Measurements from ENCODE around the gene PLA2G4E. TPM values are rescaled to one million over a fixed set of nuclear protein-coding genes. Genes with fewer than 3 reads are reported as not detected.

The PLA2G4E gene, protein sequence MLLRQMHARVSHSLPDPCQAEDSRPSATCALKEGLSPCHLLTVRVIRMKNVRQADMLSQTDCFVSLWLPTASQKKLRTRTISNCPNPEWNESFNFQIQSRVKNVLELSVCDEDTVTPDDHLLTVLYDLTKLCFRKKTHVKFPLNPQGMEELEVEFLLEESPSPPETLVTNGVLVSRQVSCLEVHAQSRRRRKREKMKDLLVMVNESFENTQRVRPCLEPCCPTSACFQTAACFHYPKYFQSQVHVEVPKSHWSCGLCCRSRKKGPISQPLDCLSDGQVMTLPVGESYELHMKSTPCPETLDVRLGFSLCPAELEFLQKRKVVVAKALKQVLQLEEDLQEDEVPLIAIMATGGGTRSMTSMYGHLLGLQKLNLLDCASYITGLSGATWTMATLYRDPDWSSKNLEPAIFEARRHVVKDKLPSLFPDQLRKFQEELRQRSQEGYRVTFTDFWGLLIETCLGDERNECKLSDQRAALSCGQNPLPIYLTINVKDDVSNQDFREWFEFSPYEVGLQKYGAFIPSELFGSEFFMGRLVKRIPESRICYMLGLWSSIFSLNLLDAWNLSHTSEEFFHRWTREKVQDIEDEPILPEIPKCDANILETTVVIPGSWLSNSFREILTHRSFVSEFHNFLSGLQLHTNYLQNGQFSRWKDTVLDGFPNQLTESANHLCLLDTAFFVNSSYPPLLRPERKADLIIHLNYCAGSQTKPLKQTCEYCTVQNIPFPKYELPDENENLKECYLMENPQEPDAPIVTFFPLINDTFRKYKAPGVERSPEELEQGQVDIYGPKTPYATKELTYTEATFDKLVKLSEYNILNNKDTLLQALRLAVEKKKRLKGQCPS
- total RNA-seq, result 10 to 100 TPM in 1 of 4 donors, 1 to 10 TPM in 3; 1.1 to 89.5 (median 9.2) TPM

- DNase-seq, result no peak
- intact Hi-C loops (cut with DNase I), result no loop called here
- no peak for TF ChIP-seq CTCF (IDR thresholded peaks at IDR 0.05)
- TF ChIP-seq POLR2A (IDR thresholded peaks at IDR 0.05), result no peak
- H3K27ac ChIP-seq, result peak within 1 kb of the TSS; percentile 22 to 71 (median 66)
- peak within 1 kb of the TSS in 1 of 4 donors; percentile 43 for H3K4me3 ChIP-seq
- H3K4me1 ChIP-seq, result peaks cover 6 to 21% (median 9%) of the 10 kb centered on the region in 3 donors
- no peaks in the 10 kb centered on the region for H3K9me3 ChIP-seq
- no peaks in the 10 kb centered on the region for H3K27me3 ChIP-seq
- H3K36me3 ChIP-seq, result no peaks in the 10 kb centered on the region
- 17 to 68% methylated on average over 2 to 4 of the region's 5 CpGs for WGBS, 2 donors
Observed at GRCh38 chr15:42020713-42021273, at the start of gene PLA2G4E. PLA2G4E (minus strand) TSS chr15:42021042; CDS start chr15:42021030, 12 bp downstream.

GRCh38 chr15:42070279-42070975 lies 49.6 kb upstream of the PLA2G4E start:
- no peak for TF ChIP-seq CTCF (IDR thresholded peaks at IDR 0.05)
- no peak for TF ChIP-seq POLR2A (IDR thresholded peaks at IDR 0.05)
- 95% methylated on average over 7 of the region's 16 CpGs; no CpG with 5 or more reads in 1 of the 2 donors for WGBS, 2 donors
- intact Hi-C loops (cut with DNase I), result no loop called here
- H3K4me1 ChIP-seq, result peaks cover 0 to 12% (median 0%) of the 10 kb centered on the region in 3 donors
- no peaks in the 10 kb centered on the region for H3K36me3 ChIP-seq
- no peaks in the 10 kb centered on the region for H3K9me3 ChIP-seq
- DNase-seq, result no peak
- peaks cover 0 to 24% (median 0%) of the 10 kb centered on the region in 4 donors for H3K27me3 ChIP-seq
- H3K27ac ChIP-seq, result no peak overlapping the region
- no peak overlapping the region for H3K4me3 ChIP-seq

GRCh38 chr15:42069496-42070278 lies 48.8 kb upstream of the PLA2G4E start:
- H3K27ac ChIP-seq, result no peak overlapping the region
- intact Hi-C loops (cut with DNase I), result loop anchor here (5.0 kb wide), 1 partner anchor 63 kb away; no protein-coding TSS in a partner anchor
- DNase-seq, result no peak
- peaks cover 0 to 12% (median 0%) of the 10 kb centered on the region in 3 donors for H3K4me1 ChIP-seq
- H3K36me3 ChIP-seq, result no peaks in the 10 kb centered on the region
- H3K9me3 ChIP-seq, result no peaks in the 10 kb centered on the region
- peaks cover 0 to 28% (median 0%) of the 10 kb centered on the region in 4 donors for H3K27me3 ChIP-seq
- TF ChIP-seq CTCF (IDR thresholded peaks at IDR 0.05) (no peak), POLR2A (IDR thresholded peaks at IDR 0.05) (no peak)
- 77 to 88% methylated on average over 1 to 4 of the region's 17 CpGs for WGBS, 2 donors
- H3K4me3 ChIP-seq, result no peak overlapping the region

- Histone ChIP-seq H3K27ac (no peak overlapping the region), H3K4me1 (peaks cover 0 to 12% (median 0%) of the 10 kb centered on the region in 3 donors), H3K4me3 (no peak overlapping the region), H3K36me3 (no peaks in the 10 kb centered on the region), H3K27me3 (peaks cover 0 to 28% (median 0%) of the 10 kb centered on the region in 4 donors), H3K9me3 (no peaks in the 10 kb centered on the region)
- 77 to 82% methylated on average over 7 of the region's 7 CpGs for WGBS, 2 donors
- no peak for TF ChIP-seq POLR2A (IDR thresholded peaks at IDR 0.05)
- no peak for TF ChIP-seq CTCF (IDR thresholded peaks at IDR 0.05)
- intact Hi-C loops (cut with DNase I), result loop anchor here (5.0 kb wide), 1 partner anchor 63 kb away; no protein-coding TSS in a partner anchor
- no peak for DNase-seq
Observed at GRCh38 chr15:42069025-42069424, 48.2 kb upstream of the PLA2G4E start.

Data from esophagus squamous epithelium (tissue), 5 donors.